HUES48 (cell line): ENCODE data around the gene VIPAS39.
A peak's percentile ranks its signal among the peaks of the same experiment; 100 is the strongest.

Experiments used
- H3K27ac ChIP-seq: one replicate; pipeline ENCODE4 v1.7.0; 2013; ENCODE audit warnings: low read depth, low read length, inconsistent platforms
- H3K27me3 ChIP-seq: 2 replicates; pipeline ENCODE4 v1.6.1; 2013; ENCODE audit warnings: mild to moderate bottlenecking, low read length; ENCODE audit not compliant: control insufficient read depth, insufficient read depth
- H3K36me3 ChIP-seq: 2 replicates; pipeline ENCODE4 v1.6.1; 2013; ENCODE audit warnings: low read length; ENCODE audit not compliant: control insufficient read depth, insufficient read depth
- H3K4me1 ChIP-seq: 2 replicates; pipeline ENCODE4 v1.6.1; 2013; ENCODE audit warnings: mild to moderate bottlenecking, low read length; ENCODE audit not compliant: control insufficient read depth, insufficient read depth
- H3K4me3 ChIP-seq: 2 replicates; pipeline ENCODE4 v1.5.1; 2013; ENCODE audit warnings: mild to moderate bottlenecking, low read depth, low read length
- H3K9ac ChIP-seq: 2 replicates; pipeline ENCODE4 v1.6.1; 2013; ENCODE audit warnings: mild to moderate bottlenecking, low read depth, low read length, moderate library complexity
- H3K9me3 ChIP-seq: 2 replicates; pipeline ENCODE4 v1.6.1; 2013; ENCODE audit warnings: low read length; ENCODE audit not compliant: control insufficient read depth, insufficient read depth

The VIPAS39 gene

DNA sequence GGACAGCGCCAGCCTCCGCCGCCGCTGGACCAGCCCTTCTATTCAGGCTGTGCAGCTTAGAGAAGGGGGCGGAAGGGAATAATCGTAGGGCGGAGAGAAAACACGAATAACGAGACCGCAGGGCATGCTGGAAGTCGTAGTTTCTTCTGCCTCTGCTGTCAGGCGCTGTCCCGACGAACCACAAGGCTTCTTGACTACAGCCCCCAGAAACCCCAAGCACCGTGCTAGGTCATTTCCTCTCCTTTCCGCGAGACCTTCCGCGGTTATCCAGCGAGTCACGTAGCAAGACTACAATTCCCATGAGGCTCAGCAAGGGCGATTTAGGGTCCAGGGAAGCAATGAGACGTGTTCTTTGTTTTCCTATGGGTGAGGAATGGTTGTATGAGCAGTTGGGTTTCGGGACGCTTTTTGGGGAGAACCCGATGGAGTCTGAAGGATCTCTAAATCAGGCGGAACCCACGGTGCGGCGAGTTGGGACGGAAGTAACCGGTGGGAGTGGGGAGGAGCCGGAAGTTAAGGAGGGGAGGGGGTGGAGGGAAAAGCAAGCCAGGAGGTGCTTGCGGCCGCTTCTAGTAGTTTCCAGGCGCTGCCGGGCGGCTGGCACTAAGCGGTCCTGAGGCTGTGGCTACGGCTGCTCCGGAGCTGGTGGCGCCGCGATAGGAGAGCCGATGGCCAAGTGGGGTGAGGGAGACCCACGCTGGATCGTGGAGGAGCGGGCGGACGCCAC, at the start of gene VIPAS39, which contains the start of gene AHSA1:
VIPAS39 (minus strand) TSS at position 80 of the 727 bp plus-strand sequence. CDS start 3,499 bp downstream, outside the sequence.
AHSA1 (plus strand) TSS at position 572 of the 727 bp plus-strand sequence; CDS start at position 669, 97 bp downstream.
- Histone ChIP-seq H3K4me3 (peak within 1 kb of the TSS; percentile 85), H3K36me3 (peaks cover 35% of the 10 kb centered on the region), H3K4me1 (peaks cover 9% of the 10 kb centered on the region; the same call in 1 of the 2 replicates), H3K9me3 (no peaks in the 10 kb centered on the region), H3K9ac (peak within 1 kb of the TSS; percentile 87), H3K27me3 (no peaks in the 10 kb centered on the region), H3K27ac (peak within 1 kb of the TSS; percentile 94)

DNA sequence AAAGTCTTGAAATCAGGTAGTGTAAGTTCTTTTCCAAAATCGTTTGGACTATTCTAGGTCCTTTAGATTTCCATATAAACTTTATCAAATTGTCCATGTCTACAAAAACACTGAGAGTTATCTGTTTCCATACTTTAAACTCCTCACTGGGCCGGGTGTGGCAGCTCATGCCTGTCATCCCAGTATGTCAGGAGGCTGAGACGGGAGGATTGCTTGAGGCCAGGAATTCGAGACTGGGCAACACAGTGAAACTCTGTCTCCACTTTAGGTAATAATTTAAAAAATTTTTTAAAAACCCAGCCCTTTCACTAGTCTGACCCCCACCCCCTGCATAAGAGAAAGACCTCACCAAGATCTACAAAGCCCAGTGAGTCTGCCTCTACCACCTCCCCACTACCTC, 47.6 kb upstream of the VIPAS39 start:
- H3K36me3 ChIP-seq: peaks cover 9% of the 10 kb centered on the region; the same call in 1 of the 2 replicates
- H3K9ac ChIP-seq: no peak overlapping the region
- H3K4me3 ChIP-seq: no peak overlapping the region
- no peak overlapping the region for H3K27ac ChIP-seq
- peaks cover 10% of the 10 kb centered on the region for H3K27me3 ChIP-seq
- no peaks in the 10 kb centered on the region for H3K4me1 ChIP-seq
- no peaks in the 10 kb centered on the region for H3K9me3 ChIP-seq

DNA sequence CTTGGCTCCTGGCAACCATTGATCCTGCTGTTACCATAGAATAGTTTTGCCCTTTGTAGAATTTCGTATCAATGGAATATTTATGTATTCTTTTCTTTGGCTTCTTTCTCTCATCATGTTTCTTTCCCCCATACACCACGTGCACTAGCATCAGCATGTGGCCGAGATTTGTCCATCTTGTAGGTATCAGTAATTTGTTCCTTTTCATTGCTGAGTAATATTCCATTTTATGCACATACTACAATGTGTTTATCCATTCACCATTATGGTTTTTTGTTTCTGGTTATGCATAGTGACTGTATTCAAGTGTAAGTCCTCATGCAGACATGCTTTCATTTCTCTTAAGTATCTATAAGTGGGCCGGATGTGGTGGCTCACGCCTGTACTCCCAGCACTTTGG, 45.7 kb upstream of the VIPAS39 start:
- Histone ChIP-seq H3K4me1 (no peaks in the 10 kb centered on the region), H3K9me3 (no peaks in the 10 kb centered on the region), H3K36me3 (peaks cover 2% of the 10 kb centered on the region; the same call in 1 of the 2 replicates), H3K27me3 (peaks cover 29% of the 10 kb centered on the region), H3K27ac (no peak overlapping the region), H3K4me3 (no peak overlapping the region), H3K9ac (no peak overlapping the region)

DNA sequence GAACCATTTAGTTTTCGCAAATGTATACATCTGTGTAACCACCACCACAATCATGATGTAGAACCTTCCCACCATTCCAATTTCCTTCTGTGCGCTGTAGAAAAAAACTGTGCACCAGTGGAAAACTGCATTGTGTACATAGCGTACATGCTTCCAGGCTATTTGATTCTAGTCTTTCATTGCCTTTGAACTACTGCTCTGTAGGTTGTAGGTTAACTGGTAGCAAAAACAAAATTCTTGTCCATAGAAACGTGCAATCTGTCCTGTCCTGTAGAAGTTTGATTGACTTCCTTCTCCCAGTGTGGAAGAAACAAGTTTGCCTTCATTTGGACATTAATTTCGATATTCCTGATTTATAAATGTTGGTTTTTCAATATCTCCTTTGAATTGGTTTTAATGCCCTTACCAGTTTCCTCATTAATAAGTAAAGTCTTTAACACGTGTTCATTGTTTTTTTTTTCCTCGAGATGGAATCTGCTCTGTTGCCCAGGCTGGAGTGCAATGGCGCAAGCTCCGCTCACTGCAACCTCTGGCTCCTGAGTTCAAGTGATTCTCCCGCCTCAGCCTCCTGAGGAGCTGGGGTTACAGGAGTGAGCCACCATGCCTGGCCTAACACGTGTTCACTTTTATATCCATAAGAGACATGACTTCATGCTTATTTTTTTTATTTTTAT, 44.8 kb upstream of the VIPAS39 start:
- no peaks in the 10 kb centered on the region; the same call in 1 of the 2 replicates for H3K36me3 ChIP-seq
- no peaks in the 10 kb centered on the region for H3K4me1 ChIP-seq
- H3K27ac ChIP-seq: no peak overlapping the region
- H3K27me3 ChIP-seq: peaks cover 37% of the 10 kb centered on the region
- no peak overlapping the region for H3K4me3 ChIP-seq
- no peaks in the 10 kb centered on the region for H3K9me3 ChIP-seq
- no peak overlapping the region for H3K9ac ChIP-seq

DNA sequence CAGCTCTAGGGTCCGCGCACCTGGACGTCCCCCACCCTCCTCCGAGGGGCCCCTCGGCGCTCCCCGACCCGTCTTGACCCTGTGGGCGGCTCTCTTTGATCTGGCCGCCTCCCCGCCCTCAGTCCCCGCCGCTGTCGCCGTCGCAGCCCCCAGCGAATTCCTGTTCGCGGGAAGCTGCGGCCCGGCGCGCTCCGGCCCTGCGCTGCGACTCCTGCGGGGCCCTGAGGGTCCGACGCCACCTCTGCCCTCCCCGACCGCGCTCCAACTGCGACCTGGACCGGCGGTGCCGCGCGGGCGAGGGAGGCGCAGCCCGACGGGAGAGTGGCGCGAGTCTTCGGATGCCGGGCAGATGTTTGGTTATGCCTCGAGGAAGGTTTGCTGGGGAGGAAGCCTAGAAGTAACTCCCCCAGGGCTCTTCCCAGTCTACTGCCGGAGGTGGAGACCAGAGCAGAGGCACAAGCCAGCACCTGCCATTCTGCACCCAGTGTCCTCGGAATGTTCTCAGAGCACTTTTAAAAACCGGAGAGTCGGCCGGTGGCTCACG, 41.7 kb upstream of the VIPAS39 start:
- H3K4me3 ChIP-seq: peak overlapping the region; percentile 71
- H3K4me1 ChIP-seq: no peaks in the 10 kb centered on the region
- H3K27ac ChIP-seq: no peak overlapping the region
- H3K36me3 ChIP-seq: no peaks in the 10 kb centered on the region
- H3K9ac ChIP-seq: no peak overlapping the region
- H3K9me3 ChIP-seq: no peaks in the 10 kb centered on the region
- H3K27me3 ChIP-seq: peaks cover 44% of the 10 kb centered on the region

DNA sequence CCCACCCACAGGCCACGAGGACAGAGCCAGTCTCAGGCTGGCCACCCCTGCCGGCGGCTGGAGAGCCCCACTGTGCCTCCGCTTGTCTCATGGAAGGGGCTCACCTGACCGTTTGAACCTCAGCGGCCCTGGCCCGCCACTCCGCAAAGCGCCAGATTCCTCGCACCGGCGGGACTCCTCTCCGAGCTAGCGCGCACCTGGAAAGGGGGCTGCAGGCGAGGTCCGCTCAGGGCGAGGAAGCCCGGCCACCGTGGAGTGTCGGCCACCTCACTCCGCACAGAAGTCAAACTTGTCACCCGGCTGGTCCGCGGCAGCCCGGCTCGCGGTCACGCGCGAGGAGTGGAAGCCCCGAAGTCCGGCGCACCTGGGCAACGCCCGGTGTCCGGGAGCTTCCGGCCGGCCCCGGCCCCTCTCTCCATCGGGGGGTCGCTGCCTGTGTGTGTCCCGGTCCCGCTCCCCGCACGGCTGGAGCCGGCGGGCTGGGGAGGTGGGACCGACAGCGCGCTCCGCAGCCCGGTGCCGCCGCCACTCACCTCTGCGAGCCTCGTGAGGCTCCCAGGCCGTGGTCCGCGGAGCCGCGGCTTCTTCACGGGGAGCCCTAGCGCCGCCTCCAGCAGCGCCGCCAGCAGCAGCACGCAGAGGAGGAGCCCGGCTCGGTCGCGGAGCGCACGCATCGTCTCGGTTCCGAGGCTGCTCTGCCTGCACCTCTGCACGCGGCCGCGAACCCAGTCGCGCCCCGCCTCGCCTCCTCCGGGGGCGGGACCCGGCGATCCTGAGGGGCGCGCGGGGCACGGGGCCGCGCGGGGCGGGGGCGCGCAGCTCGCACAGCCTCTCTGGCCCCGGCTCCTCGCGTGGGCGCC, 40.9 kb upstream of the VIPAS39 start, which contains the start of gene ISM2:
ISM2 (minus strand) TSS at position 697 of the 860 bp plus-strand sequence; CDS start at position 674, 23 bp downstream.
- H3K27me3 ChIP-seq: peaks cover 44% of the 10 kb centered on the region
- no peaks in the 10 kb centered on the region for H3K9me3 ChIP-seq
- H3K9ac ChIP-seq: no peak within 1 kb of the TSS
- H3K4me3 ChIP-seq: peak within 1 kb of the TSS; percentile 71
- no peaks in the 10 kb centered on the region for H3K36me3 ChIP-seq
- no peak within 1 kb of the TSS for H3K27ac ChIP-seq
- H3K4me1 ChIP-seq: no peaks in the 10 kb centered on the region

DNA sequence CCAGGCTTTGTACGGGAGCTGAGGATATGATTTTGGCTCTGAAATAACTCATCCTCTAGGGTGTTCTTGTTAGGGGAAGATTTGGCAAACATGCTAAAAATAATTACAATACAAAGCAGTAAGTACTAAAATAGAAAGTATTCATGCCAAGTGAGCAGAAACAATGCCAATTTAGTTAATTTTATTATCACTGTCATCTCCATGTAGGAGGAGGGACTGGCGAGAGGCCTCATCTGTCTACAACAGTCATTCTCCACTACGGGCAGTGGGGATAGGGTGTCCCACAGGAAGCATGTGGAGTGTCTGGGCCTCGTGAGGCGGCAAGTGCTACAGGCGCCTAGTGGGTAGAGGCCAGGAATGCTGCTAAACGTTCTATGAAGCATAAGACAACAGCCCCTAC, 37.9 kb upstream of the VIPAS39 start:
- no peak overlapping the region for H3K9ac ChIP-seq
- no peak overlapping the region for H3K4me3 ChIP-seq
- H3K27me3 ChIP-seq: peaks cover 37% of the 10 kb centered on the region
- no peaks in the 10 kb centered on the region for H3K4me1 ChIP-seq
- no peaks in the 10 kb centered on the region for H3K9me3 ChIP-seq
- H3K36me3 ChIP-seq: no peaks in the 10 kb centered on the region
- H3K27ac ChIP-seq: no peak overlapping the region

DNA sequence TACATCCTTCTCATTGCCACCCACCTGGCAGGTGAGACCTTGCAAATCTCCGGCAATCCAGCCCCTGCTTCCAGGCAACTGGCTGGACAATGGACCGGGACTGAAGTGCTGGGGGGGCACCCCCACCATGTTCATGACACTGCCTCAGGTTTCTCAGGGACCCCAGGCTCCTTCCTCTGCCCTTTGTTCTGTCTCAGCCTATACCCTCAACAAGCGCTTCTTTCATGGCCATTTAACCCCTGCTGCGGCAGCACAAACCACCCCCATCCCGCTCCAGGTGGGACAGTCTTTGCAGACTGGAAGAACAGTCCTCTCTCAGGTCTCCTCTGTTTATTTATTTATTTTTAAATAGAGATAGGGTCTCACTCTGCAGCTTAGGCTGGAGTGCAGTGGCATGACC, 33.7 kb upstream of the VIPAS39 start:
- no peaks in the 10 kb centered on the region for H3K36me3 ChIP-seq
- no peaks in the 10 kb centered on the region for H3K4me1 ChIP-seq

DNA sequence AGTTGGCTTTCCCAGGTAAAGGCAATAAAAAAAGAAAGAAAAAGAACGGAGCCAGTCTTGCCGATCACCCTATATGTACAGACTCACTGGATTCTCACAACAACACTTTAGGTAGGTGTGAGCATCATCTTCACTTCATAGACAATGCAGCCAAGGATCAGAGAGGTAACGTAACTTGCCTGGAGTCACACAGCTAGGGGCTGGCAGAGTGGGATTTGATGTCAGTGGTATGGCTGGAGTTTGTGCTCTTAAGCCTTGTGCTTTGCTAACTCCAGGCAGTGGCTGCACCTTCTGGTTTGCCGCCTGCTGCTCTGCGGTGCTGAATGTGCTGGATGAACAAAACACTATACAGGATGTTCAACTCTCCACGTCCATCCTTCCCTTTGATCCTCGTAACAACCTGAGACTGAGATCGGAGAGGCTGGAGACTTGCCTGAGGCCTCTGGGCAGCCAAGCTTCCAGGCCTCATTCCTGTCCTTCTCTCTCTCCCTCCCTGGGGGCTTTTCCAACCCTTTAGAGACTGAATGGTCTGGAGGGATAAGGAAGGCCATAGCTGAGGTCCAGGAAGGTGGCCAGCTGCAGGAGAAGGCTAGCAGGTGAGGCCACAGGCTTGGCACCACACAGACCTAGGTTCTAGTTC, 33.1 kb upstream of the VIPAS39 start:
- Histone ChIP-seq H3K4me1 (no peaks in the 10 kb centered on the region), H3K9me3 (no peaks in the 10 kb centered on the region), H3K27me3 (no peaks in the 10 kb centered on the region), H3K9ac (no peak overlapping the region), H3K36me3 (no peaks in the 10 kb centered on the region), H3K4me3 (no peak overlapping the region), H3K27ac (no peak overlapping the region)

More for the DNA sequence above, 33.7 kb upstream of the VIPAS39 start:
- Histone ChIP-seq H3K27ac (no peak overlapping the region), H3K4me3 (no peak overlapping the region), H3K9ac (no peak overlapping the region), H3K9me3 (no peaks in the 10 kb centered on the region), H3K27me3 (no peaks in the 10 kb centered on the region)

DNA sequence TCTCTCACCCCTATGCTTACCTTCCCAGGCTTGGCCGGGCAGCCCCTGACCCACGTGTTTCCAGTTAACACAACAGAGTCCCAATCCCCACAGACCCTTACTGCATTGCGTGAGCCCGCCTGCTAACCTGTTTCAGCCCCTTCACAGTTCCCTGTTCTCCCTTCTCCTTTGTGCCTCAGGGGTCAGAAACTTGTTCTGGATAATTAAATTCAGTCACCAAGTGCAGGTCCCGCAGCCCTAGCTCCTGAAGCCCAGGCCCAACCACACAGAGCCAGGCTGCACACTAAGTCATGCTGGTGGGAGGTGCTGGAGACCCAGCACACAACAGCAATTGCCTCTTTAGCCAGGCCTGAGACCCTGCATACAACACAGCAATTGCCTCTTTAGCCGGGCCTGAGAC, 31.6 kb upstream of the VIPAS39 start:
- H3K4me1 ChIP-seq: no peaks in the 10 kb centered on the region
- H3K27me3 ChIP-seq: no peaks in the 10 kb centered on the region
- H3K36me3 ChIP-seq: no peaks in the 10 kb centered on the region
- H3K4me3 ChIP-seq: no peak overlapping the region
- H3K27ac ChIP-seq: no peak overlapping the region
- no peak overlapping the region for H3K9ac ChIP-seq
- H3K9me3 ChIP-seq: no peaks in the 10 kb centered on the region
